Left lung (tissue), 10 donors: ENCODE measurements around the gene SCTR. TPM values are rescaled to one million over a fixed set of nuclear protein-coding genes. Genes with fewer than 3 reads are reported as not detected.

Experiments
- ATAC-seq: fragments of 200-7000 bp; cut with Tn5 transposase; one replicate; pipeline ENCODE4 v1.9.1; 2020; ENCODE audit warnings: moderate library complexity
- DNase-seq, 4 donors: peaks; one replicate each; pipeline ENCODE4 v3.0.0-alpha.2; 2013 to 2020
- H3K27ac ChIP-seq, 2 donors: fragments of 200-600 bp; sonication (generic) in 1 of 2; one replicate each; pipeline versions ENCODE4 v1.5.0 to v1.8.0; 2020 to 2021
- H3K27me3 ChIP-seq, 2 donors: fragments of 200-600 bp; sonication (generic) in 1 of 2; one replicate each; pipeline versions ENCODE4 v1.5.0 to v1.8.0; 2020 to 2021
- H3K36me3 ChIP-seq, 2 donors: fragments of 200-600 bp; sonication (generic) in 1 of 2; one replicate each; pipeline versions ENCODE4 v1.5.0 to v1.8.0; 2020 to 2021
- H3K4me1 ChIP-seq, 2 donors: fragments of 200-600 bp; one replicate each; pipeline ENCODE4 v1.8.0; 2021
- H3K4me3 ChIP-seq, 2 donors: fragments of 200-600 bp; sonication (generic) in 1 of 2; one replicate each; pipeline versions ENCODE4 v1.5.0 to v1.8.0; 2020 to 2021; ENCODE audit warnings: mild to moderate bottlenecking in 1 of 2
- H3K9me3 ChIP-seq, 2 donors: fragments of 200-600 bp; sonication (generic) in 1 of 2; one replicate each; pipeline versions ENCODE4 v1.5.0 to v1.8.0; 2020 to 2021
- CTCF ChIP-seq, 2 donors: fragments of 200-600 bp; sonication (generic) in 1 of 2; IDR thresholded peaks; one replicate each; pipeline versions ENCODE4 v1.5.0 to v1.8.0; 2021; ENCODE audit warnings: antibody characterized with exemption in 2 of 2
- intact Hi-C, 2 donors: fragments of 100-400 bp; cut with DNase I; formaldehyde crosslinking; loops; one replicate each; pipeline versions ENCODE4 v1.11.2 to v1.14.2; 2022
- polyA plus RNA-seq, 6 donors: library from polyadenylated mRNA; unstranded; fragments of 120-200 nt; gene quantifications; one replicate each; pipeline ENCODE4 v1.2.1, GENCODE V29; 2013; ENCODE audit not compliant: insufficient read length in 6 of 6
- total RNA-seq, 2 donors: library from RNA; stranded (reverse); fragmentation: NEBNext Ultra II Directional; extraction: Animal tissue kit (Norgen Biotek cat#: 25700); gene quantifications; one replicate each; pipeline ENCODE4 v1.2.1, GENCODE V29; 2021
- donor health status: DM: no; HTN: yes; CAD: no.
- donor health status: DM: no; HTN: no; CAD: no.

SCTR gene
- total and polyA plus RNA-seq, 8 donors, result 2.2 to 13.7 (median 8.0) TPM

DNA sequence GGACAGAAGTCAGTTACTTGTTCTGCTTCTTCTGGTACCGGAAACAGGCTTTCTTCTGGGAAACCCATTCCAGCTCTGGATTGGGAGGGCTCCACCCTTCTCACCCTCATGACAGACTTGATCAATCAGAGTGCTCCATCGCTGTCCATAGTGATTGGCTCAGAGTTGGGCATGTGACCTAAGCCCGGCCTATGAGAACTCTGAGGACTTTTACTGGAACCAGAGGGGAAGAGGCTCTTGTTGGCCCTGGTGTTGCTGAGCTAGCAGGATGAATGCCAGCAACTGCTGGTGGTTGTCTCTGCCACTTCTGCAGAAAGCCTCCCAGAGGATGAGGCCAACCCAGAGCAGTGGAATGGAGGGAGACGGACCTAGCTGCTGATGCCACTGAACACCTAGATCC is 59.3 kb downstream of the SCTR start:
- no peaks in the 10 kb centered on the region for H3K36me3 ChIP-seq
- peak; percentile 40 for ATAC-seq
- intact Hi-C loops, result no loop called here
- H3K9me3 ChIP-seq, result no peaks in the 10 kb centered on the region
- H3K27me3 ChIP-seq, result no peaks in the 10 kb centered on the region
- H3K4me1 ChIP-seq, result peaks cover 9 to 14% of the 10 kb centered on the region in 2 donors
- no peak overlapping the region for H3K27ac ChIP-seq
- H3K4me3 ChIP-seq, result no peak overlapping the region
- TF ChIP-seq CTCF (IDR thresholded peaks at IDR 0.05), result no peak
- DNase-seq, result peak in 2 of 4 donors; percentile 56 to 57

- TF ChIP-seq CTCF (IDR thresholded peaks at IDR 0.05), result no peak
- H3K27ac ChIP-seq, result no peak overlapping the region
- peaks cover 6 to 8% of the 10 kb centered on the region in 2 donors for H3K4me1 ChIP-seq
- ATAC-seq, result no peak
- H3K9me3 ChIP-seq, result no peaks in the 10 kb centered on the region
- no peak overlapping the region for H3K4me3 ChIP-seq
- no peak for DNase-seq
- intact Hi-C loops, result no loop called here
- no peaks in the 10 kb centered on the region for H3K36me3 ChIP-seq
- H3K27me3 ChIP-seq, result no peaks in the 10 kb centered on the region
Observed at GRCh38 chr2:119463990-119464389, 60.3 kb downstream of the SCTR start.

- Histone ChIP-seq H3K27me3 (no peaks in the 10 kb centered on the region), H3K4me3 (no peak overlapping the region), H3K27ac (no peak overlapping the region), H3K4me1 (peaks cover 0 to 4% of the 10 kb centered on the region in 2 donors), H3K36me3 (no peaks in the 10 kb centered on the region), H3K9me3 (no peaks in the 10 kb centered on the region)
- ATAC-seq (no peak), DNase-seq (no peak)
- intact Hi-C loops, result no loop called here
- no peak for TF ChIP-seq CTCF (IDR thresholded peaks at IDR 0.05)
Observed at GRCh38 chr2:119463136-119463535, 61.1 kb downstream of the SCTR start.

- no peaks in the 10 kb centered on the region for H3K9me3 ChIP-seq
- ATAC-seq (no peak), DNase-seq (no peak)
- H3K4me1 ChIP-seq, result peaks cover 0 to 4% of the 10 kb centered on the region in 2 donors
- H3K36me3 ChIP-seq, result no peaks in the 10 kb centered on the region
- no peak overlapping the region for H3K4me3 ChIP-seq
- TF ChIP-seq CTCF (IDR thresholded peaks at IDR 0.05), result no peak
- H3K27ac ChIP-seq, result no peak overlapping the region
- intact Hi-C loops, result no loop called here
- no peaks in the 10 kb centered on the region for H3K27me3 ChIP-seq
Observed at GRCh38 chr2:119462574-119462973, 61.7 kb downstream of the SCTR start.

DNA sequence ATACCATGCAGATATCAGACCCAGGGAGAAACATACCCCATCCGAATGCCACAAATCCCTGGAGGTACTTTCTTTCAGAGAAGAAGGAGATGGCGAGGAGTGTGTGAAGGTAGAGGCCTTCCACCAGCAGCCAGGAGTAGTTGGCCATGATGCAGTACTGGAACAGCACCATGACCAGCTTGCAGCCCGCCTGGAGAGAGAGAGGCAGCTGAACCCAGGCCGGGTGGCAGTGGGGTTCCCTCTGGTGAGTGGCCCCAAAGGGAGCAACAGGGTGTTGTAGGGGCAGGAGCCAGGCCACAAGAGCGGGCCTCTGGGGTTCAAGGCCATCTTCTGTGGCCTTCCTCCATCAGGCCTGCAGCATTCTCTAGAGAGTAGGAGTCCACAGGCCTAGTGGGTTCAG is 62.5 kb downstream of the SCTR start:
- no peak for TF ChIP-seq CTCF (IDR thresholded peaks at IDR 0.05)
- no peaks in the 10 kb centered on the region for H3K27me3 ChIP-seq
- H3K27ac ChIP-seq, result no peak overlapping the region
- ATAC-seq (no peak), DNase-seq (no peak)
- H3K4me3 ChIP-seq, result no peak overlapping the region
- no peaks in the 10 kb centered on the region for H3K36me3 ChIP-seq
- H3K4me1 ChIP-seq, result peaks cover 0 to 4% of the 10 kb centered on the region in 2 donors
- intact Hi-C loops, result no loop called here
- no peaks in the 10 kb centered on the region for H3K9me3 ChIP-seq
